ENCODE results near the gene IDS. TPM values are rescaled to one million over a fixed set of nuclear protein-coding genes. Genes with fewer than 3 reads are reported as not detected.
"Not testable (repeated sequence)": the region's sequence is repeated elsewhere in the genome, so short reads cannot be mapped to it uniquely, and the experiment has no call there.

IDS gene, protein sequence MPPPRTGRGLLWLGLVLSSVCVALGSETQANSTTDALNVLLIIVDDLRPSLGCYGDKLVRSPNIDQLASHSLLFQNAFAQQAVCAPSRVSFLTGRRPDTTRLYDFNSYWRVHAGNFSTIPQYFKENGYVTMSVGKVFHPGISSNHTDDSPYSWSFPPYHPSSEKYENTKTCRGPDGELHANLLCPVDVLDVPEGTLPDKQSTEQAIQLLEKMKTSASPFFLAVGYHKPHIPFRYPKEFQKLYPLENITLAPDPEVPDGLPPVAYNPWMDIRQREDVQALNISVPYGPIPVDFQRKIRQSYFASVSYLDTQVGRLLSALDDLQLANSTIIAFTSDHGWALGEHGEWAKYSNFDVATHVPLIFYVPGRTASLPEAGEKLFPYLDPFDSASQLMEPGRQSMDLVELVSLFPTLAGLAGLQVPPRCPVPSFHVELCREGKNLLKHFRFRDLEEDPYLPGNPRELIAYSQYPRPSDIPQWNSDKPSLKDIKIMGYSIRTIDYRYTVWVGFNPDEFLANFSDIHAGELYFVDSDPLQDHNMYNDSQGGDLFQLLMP
- total RNA-seq (2021) (13.3 to 21.7 TPM (median 18.0 TPM) in 3 replicates), Bru-seq, nascent RNA (percentile 73 among the genes with signal in this experiment)
- long read RNA-seq, experiment 1, full-length matches to known transcripts = 41 of 65 reads
- long read RNA-seq, experiment 1, partial matches to known transcripts = 3 of 65 reads
- long read RNA-seq, experiment 1, other reads (novel, unspliced or antisense) = 21 of 65 reads
- long read RNA-seq, experiment 2, full-length matches to known transcripts = 5 of 35 reads
- long read RNA-seq, experiment 2, partial matches to known transcripts = 1 of 35 reads
- long read RNA-seq, experiment 2, other reads (novel, unspliced or antisense) = 29 of 35 reads
- long read RNA-seq, experiment 3, full-length matches to known transcripts = 3 of 4 reads
- long read RNA-seq, experiment 3, partial matches to known transcripts = 0 of 4 reads
- long read RNA-seq, experiment 3, other reads (novel, unspliced or antisense) = 1 of 4 reads

DNA sequence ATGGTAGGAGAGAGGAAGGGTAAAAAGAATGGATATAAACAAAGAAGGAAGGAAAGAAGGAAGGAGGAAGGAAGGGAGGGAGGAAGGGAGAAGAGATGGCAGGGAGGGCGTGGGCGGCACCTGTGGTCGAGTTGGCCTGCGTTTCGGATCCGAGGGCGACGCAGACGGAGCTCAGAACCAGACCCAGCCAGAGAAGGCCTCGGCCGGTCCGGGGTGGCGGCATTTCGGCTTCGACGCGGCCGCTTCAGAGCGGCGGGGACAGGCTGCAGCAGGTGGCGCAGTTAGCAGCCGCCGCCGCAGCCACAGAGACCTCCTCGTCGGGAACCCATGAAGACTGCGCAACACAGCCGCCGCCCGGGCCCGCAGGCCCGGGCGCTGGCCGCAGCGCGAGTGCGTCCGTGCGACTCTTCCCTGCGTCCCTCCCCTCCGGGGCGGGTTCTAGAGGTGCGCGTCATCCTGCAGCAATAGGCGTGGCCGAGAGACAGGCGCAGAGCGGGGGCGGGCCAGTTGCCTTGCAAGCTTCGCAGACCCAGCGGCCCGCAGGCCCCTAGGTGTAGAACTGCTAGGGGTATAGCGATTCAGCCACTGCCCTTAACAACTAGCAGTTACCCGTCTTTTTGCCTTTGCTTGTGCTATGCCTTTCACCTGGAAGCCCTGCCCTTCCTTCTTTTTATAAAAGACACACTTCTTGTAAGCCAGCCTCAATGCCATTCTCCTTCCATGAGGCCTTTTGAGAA lies at the start of gene IDS:
Gene IDS, minus strand, starts transcription at position 392 of the 737 bp plus-strand sequence. Its CDS starts 169 bp downstream, at position 223.
- Mint-ChIP-seq H3K27me3 (ENCODE audit: low read depth) (peaks cover 33% of the 10 kb centered on the region), H3K27ac (no peak within 1 kb of the TSS), H3K4me3 (peak within 1 kb of the TSS; percentile 72), H3K4me1 (peaks cover 10% of the 10 kb centered on the region), H3K9me3 (no peaks in the 10 kb centered on the region), H3K36me3 (no peaks in the 10 kb centered on the region)
- ChIA-PET CTCF (interaction anchor here (0.7 to 1.9 kb wide), 5 partner anchors 9 to 35 kb away, joined by 3 to 9 read pairs (median 4); partner anchors contain the start of gene EOLA1), POLR2A (interaction anchor here (1.0 kb wide), 2 partner anchors 35 to 262 kb away, joined by 3 to 4 read pairs; no protein-coding TSS in a partner anchor)
- peak; percentile 90 for DNase-seq (ENCODE audit: low spot score)
- ATAC-seq = peak; percentile 92
- TF ChIP-seq TEAD1 (CRISPR knock-in tag; IDR thresholded peaks at IDR 0.05) (no peak), MXD4 (CRISPR knock-in tag; IDR thresholded peaks at IDR 0.05; ENCODE audit: borderline replicate concordance) (no peak), CBFB (CRISPR knock-in tag; IDR thresholded peaks at IDR 0.05; ENCODE audit: low read depth) (no peak)
- TF ChIP-seq, protein P1, sequence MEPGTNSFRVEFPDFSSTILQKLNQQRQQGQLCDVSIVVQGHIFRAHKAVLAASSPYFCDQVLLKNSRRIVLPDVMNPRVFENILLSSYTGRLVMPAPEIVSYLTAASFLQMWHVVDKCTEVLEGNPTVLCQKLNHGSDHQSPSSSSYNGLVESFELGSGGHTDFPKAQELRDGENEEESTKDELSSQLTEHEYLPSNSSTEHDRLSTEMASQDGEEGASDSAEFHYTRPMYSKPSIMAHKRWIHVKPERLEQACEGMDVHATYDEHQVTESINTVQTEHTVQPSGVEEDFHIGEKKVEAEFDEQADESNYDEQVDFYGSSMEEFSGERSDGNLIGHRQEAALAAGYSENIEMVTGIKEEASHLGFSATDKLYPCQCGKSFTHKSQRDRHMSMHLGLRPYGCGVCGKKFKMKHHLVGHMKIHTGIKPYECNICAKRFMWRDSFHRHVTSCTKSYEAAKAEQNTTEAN (CRISPR knock-in tag; IDR thresholded peaks at IDR 0.05) = no peak
- TF ChIP-seq, protein P2, sequence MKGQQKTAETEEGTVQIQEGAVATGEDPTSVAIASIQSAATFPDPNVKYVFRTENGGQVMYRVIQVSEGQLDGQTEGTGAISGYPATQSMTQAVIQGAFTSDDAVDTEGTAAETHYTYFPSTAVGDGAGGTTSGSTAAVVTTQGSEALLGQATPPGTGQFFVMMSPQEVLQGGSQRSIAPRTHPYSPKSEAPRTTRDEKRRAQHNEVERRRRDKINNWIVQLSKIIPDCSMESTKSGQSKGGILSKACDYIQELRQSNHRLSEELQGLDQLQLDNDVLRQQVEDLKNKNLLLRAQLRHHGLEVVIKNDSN (CRISPR knock-in tag; IDR thresholded peaks at IDR 0.05) = no peak

DNA sequence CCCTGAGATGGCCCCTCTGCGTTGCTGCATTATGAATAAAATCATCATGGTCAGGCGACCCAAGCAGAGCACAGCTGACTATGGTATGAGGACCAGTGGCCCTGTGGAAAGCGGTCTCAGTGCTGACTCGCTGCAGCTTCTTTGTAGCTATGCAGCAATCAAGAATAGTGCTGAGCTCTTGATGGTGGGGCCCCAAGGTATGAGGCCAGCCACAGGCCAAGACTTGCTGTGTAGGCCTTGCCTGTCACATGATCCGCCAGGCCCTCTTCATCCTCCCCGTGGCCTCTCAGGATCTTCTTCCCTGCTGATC lies 46.8 kb upstream of the IDS start:
- H3K27me3 Mint-ChIP-seq (ENCODE audit: low read depth); DNase-seq (ENCODE audit: low spot score); H3K36me3 Mint-ChIP-seq; CTCF ChIA-PET; ATAC-seq; H3K27ac Mint-ChIP-seq; H3K4me3 Mint-ChIP-seq; POLR2A ChIA-PET; H3K4me1 Mint-ChIP-seq; H3K9me3 Mint-ChIP-seq: not testable (repeated sequence)

DNA sequence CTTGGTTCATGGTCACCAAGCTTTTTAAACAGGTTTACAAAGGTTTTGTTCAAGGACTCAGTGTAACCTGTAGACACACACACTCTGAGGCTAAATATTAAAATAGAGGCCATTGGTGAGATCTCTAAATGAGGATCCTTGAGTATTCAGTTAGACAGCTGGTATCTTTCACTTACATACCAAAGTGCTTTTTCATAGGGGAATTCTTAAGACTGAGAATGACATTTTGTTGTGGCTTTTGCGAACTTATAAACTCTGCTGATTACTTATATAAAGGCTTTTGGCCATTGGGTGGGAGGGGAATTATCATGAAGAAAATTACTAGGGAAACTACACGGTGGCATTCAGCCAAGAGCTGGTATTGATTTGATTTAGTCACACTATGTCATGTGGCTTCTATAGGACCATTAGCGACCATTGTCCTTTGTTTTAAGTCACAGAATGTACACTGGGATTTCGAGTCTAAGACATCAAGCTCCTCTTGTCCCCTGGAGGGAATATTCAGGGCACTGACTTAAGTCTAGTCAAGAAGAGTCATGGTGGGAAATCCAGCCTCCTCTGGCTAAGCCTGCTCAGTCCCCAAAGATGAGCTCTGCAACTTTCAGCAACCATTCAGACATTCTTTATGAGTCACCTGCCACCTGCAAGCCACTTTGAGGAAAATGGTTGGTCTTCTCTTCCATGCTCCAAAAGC lies 46.3 kb upstream of the IDS start:
- ATAC-seq; H3K4me3 Mint-ChIP-seq; H3K4me1 Mint-ChIP-seq; CTCF ChIA-PET; H3K27me3 Mint-ChIP-seq (ENCODE audit: low read depth); POLR2A ChIA-PET; DNase-seq (ENCODE audit: low spot score); H3K9me3 Mint-ChIP-seq; H3K27ac Mint-ChIP-seq; H3K36me3 Mint-ChIP-seq: not testable (repeated sequence)

DNA sequence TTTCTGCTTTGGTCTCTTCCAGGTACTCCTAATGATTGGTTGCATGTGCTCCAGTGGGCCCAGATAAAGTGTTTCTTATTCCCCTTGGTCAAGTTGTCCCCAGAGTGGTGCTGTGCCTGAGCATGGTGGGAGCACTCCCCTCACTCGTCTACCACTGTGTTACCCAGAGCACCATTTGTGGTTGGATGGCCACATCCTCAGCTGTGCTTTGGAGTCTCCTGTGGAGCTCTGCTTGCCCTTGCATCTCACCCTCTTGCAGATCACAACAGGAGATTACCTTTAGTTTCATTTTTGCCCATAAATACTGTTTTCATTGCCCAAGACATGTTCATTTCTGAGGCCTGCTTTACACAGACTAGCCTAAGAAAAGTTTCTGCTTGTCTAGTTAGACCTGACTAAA lies 45.3 kb upstream of the IDS start:
- H3K9me3 Mint-ChIP-seq; H3K27ac Mint-ChIP-seq; POLR2A ChIA-PET; CTCF ChIA-PET; H3K36me3 Mint-ChIP-seq; H3K27me3 Mint-ChIP-seq (ENCODE audit: low read depth); ATAC-seq; H3K4me1 Mint-ChIP-seq; H3K4me3 Mint-ChIP-seq; DNase-seq (ENCODE audit: low spot score): not testable (repeated sequence)

DNA sequence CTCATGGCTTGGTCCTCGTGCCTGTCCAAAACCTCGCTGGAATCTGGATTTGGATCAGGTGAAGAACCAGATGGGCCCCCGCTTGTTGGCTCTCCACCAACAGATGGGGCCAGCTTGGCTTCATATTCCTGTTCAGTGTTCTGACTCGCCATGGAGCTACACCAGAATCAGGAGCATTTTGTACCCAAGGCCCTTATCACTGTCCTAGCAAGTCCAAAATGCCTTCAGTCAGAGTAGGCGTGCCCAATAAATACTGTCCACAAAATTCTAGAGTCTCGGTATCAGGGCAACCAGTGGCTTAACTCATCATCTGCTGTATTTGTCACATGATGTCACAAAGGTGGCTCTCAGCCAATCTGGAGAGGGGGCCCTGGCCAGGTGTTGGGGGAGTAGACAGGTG lies 44.6 kb upstream of the IDS start, which contains the start of gene HSFX3:
Gene HSFX3, minus strand, starts transcription at position 224 of the 400 bp plus-strand sequence. Its CDS starts 72 bp downstream, at position 152.
- ATAC-seq; DNase-seq (ENCODE audit: low spot score); POLR2A ChIA-PET: not testable (repeated sequence)

DNA sequence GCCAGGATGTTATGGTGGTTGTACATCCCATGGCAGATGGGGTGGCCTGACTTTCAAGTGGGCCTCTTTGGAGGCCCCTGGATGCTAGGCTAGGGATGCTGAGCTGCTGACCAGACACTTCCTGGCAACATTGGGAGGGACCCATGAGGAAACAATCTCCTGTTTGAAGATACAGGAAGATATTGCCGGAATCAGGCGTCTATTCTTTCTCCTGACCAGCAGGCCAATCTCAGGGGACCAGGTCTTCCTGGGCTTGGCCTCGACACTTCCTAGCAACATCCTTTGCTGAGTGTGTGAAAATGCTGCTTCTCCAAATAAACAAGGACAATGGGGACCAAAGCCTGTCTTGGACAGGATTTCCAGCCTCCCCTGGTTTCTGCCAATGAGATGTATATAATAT lies 42.7 kb upstream of the IDS start:
- POLR2A ChIA-PET, H3K36me3 Mint-ChIP-seq, ATAC-seq: not testable (repeated sequence)

More for the DNA sequence above, 44.6 kb upstream of the IDS start, which contains the start of gene HSFX3:
- CTCF ChIA-PET; H3K4me1 Mint-ChIP-seq; H3K36me3 Mint-ChIP-seq; H3K27ac Mint-ChIP-seq; H3K9me3 Mint-ChIP-seq; H3K4me3 Mint-ChIP-seq; H3K27me3 Mint-ChIP-seq (ENCODE audit: low read depth): not testable (repeated sequence)

DNA sequence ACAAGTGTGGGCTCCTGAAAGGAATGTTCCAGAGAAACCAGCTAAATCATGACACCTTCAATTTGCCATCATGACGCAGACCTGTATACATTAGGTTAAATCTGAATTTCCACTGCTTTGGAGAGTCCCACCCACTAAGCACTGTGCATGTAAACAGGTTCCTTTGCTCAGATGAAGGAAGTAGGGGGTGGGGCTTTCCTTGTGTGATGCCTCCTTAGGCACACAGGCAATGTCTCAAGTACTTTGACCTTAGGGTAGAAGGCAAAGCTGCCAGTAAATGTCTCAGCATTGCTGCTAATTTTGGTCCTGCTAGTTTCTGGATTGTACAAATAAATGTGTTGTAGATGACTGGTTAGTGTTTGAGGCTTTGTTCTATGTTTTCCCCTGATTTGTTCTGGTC lies 41.9 kb upstream of the IDS start:
- ATAC-seq; DNase-seq (ENCODE audit: low spot score); H3K9me3 Mint-ChIP-seq; H3K27me3 Mint-ChIP-seq (ENCODE audit: low read depth); H3K36me3 Mint-ChIP-seq; POLR2A ChIA-PET; H3K27ac Mint-ChIP-seq; H3K4me1 Mint-ChIP-seq; H3K4me3 Mint-ChIP-seq; CTCF ChIA-PET: not testable (repeated sequence)

More for the DNA sequence above, 42.7 kb upstream of the IDS start:
- CTCF ChIA-PET; H3K9me3 Mint-ChIP-seq; H3K27ac Mint-ChIP-seq; H3K4me1 Mint-ChIP-seq; H3K4me3 Mint-ChIP-seq; DNase-seq (ENCODE audit: low spot score); H3K27me3 Mint-ChIP-seq (ENCODE audit: low read depth): not testable (repeated sequence)

DNA sequence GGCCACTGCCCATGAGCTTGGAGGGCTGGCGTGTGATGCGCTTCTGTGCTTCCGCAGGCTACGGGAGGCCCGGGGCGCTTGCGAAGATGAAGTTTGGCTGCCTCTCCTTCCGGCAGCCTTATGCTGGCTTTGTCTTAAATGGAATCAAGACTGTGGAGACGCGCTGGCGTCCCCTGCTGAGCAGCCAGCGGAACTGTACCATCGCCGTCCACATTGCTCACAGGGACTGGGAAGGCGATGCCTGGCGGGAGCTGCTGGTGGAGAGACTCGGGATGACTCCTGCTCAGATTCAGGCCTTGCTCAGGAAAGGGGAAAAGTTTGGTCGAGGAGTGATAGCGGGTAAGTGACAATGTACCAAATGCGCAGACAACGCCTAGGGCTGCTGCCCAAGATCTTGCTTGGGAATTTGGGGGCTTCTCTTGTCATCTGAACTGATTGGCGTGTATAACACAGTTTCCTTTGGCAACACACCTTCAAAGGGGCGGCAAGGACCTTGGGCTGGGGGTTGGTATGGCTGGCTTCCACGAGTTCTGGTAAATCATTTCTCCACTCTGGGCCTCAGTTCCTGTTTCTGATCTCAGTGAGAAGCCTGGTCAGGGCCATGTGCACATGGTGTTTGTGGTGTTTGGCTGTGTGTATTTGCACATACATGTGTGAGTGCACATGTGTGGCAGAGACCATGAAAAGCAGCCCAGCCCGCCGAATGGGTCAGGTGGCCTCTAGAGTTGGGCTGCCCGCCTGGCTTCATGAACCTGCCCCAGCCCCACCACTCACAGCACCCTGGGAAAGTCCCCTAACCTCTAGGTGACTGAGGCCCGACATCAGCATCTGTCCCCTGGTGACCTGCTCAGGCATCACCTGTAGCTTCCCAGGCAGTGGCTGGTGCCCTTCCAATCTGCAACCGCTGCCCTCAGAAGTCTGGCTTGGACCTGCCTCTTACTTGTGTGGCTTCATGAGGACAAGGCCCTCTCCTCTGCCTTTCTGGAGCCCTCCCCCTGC lies 40.7 kb upstream of the IDS start:
- H3K4me3 Mint-ChIP-seq, CTCF ChIA-PET: not testable (repeated sequence)
- peaks cover 10% of the 10 kb centered on the region for H3K27me3 Mint-ChIP-seq (ENCODE audit: low read depth)

More for the DNA sequence above, 40.7 kb upstream of the IDS start:
- H3K9me3 Mint-ChIP-seq, H3K36me3 Mint-ChIP-seq, POLR2A ChIA-PET, H3K4me1 Mint-ChIP-seq, H3K27ac Mint-ChIP-seq: not testable (repeated sequence)
- ATAC-seq (peak; percentile 79), DNase-seq (ENCODE audit: low spot score) (peak; percentile 59)
